ENCODE measurements around the gene IFT80.

DNA sequence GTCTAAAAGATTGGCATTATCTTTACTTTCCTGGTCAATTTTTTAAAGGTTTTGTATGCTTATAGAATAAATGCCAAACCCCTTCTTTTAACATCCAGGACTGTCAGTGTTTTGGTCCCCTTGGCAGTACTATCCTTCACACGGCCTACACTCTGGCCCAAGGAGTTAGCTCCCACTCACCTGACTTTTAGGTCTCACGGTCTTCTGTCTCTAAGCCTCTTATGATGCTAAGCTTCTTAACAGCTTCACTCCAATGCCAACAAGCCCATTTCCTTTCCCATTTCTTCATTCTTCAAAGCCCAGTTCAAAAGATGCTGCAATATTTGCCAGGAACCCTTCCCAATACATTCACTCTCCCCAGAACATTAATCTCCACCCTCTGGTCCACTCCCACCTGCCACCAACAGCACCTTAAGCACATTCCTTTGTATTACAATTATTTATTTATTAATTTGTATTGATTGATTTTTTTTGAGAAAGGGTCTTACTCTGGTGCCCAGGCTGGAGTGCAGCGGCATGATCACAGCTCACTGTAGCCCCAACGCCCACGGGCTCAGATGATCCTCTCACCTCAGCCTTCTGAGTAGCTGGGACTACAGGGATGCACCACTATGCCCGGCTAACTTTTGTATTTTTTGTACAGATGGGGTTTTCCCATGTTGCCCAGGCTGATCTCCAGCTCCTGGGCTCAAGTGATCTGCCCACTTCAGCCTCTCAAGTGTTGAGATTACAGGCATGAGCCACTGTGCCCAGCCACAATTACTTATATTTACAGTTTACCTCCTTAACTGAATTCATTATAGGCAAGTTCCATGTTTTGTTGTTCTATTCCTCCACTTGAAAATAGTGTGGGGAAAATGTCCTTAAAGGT, 27.8 kb downstream of the IFT80 start:
- TF ChIP-seq, protein P1, sequence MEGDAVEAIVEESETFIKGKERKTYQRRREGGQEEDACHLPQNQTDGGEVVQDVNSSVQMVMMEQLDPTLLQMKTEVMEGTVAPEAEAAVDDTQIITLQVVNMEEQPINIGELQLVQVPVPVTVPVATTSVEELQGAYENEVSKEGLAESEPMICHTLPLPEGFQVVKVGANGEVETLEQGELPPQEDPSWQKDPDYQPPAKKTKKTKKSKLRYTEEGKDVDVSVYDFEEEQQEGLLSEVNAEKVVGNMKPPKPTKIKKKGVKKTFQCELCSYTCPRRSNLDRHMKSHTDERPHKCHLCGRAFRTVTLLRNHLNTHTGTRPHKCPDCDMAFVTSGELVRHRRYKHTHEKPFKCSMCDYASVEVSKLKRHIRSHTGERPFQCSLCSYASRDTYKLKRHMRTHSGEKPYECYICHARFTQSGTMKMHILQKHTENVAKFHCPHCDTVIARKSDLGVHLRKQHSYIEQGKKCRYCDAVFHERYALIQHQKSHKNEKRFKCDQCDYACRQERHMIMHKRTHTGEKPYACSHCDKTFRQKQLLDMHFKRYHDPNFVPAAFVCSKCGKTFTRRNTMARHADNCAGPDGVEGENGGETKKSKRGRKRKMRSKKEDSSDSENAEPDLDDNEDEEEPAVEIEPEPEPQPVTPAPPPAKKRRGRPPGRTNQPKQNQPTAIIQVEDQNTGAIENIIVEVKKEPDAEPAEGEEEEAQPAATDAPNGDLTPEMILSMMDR (IDR thresholded peaks at IDR 0.05), result no peak
- TF ChIP-seq POLR2A (IDR thresholded peaks at IDR 0.05), result no peak
